OCI-LY7 (cell line): ENCODE data around the gene OGFOD3.

Experiments
- CTCF ChIP-seq: fragments of 200-600 bp; sonication (generic); conservative IDR thresholded peaks from 2 replicates; pipeline ENCODE4 v1.5.1; 2014; ENCODE audit warnings: mild to moderate bottlenecking, antibody characterized with exemption, low read length, moderate library complexity, mixed read lengths
- EZH2phosphoT487 ChIP-seq: fragments of 200-600 bp; sonication (generic); IDR thresholded peaks from 2 replicates; pipeline ENCODE4 v1.6.1; 2018; ENCODE audit warnings: low read depth, borderline replicate concordance, mild to moderate bottlenecking, mixed run types, antibody characterized with exemption, low read length, moderate library complexity, mixed read lengths

- TF ChIP-seq CTCF (no peak), EZH2phosphoT487 (no peak)
These were observed 14.4 kb downstream of the OGFOD3 start for GRCh38 chr17:82403662-82404660.
